ENCODE results near the gene ETV1. TPM values are rescaled to one million over a fixed set of nuclear protein-coding genes. Genes with fewer than 3 reads are reported as not detected.

The ETV1 gene
- total and polyA plus RNA-seq, 4 donors, result 1.2 to 4.3 (median 3.6) TPM

DNA sequence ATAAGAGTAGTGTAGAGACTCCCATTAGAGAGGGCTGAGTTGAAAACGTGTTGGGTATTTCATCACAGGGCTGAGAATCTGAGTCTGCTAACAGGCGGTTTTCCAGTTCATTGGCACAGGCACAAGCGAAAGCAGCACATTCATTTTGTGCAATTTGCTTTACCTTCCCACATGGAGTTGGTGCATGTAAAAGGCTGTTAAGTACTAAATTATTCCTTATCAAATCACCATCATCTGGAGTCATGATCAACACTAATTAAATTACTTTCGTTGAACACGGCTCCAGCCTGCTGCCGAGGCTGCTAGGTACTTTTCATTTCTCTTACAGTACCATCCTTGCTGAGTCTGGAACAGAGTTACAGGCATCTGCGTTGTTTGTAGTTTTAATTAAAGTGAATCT is 43.8 kb downstream of the ETV1 start:
- Histone ChIP-seq H3K4me1 (ENCODE audit: control insufficient read depth in 4 of 4, insufficient read depth in 4 of 4, low read length in 3 of 4) (peaks cover 0 to 4% (median 0%) of the 10 kb centered on the region in 4 donors), H3K4me3 (ENCODE audit: low read depth in 1 of 3, low read length in 3 of 3) (no peak overlapping the region), H3K36me3 (ENCODE audit: control insufficient read depth in 4 of 4, insufficient read depth in 3 of 4, low read depth in 1 of 4, low read length in 3 of 4) (no peaks in the 10 kb centered on the region), H3K9ac (ENCODE audit: low read depth in 1 of 2, low read length in 2 of 2) (no peak overlapping the region), H3K27ac (ENCODE audit: low read depth in 1 of 2, low read length in 2 of 2) (no peak overlapping the region), H3K27me3 (ENCODE audit: control insufficient read depth in 4 of 4, insufficient read depth in 4 of 4, low read length in 3 of 4) (no peaks in the 10 kb centered on the region), H3K9me3 (ENCODE audit: control insufficient read depth in 4 of 4, low read length in 3 of 4) (no peaks in the 10 kb centered on the region)
- TF ChIP-seq GABPA (IDR thresholded peaks at IDR 0.05 in 1 of 2, conservative IDR thresholded peaks at IDR 0.05 in 1 of 2), result no peak
- no peak for TF ChIP-seq TAF1 (conservative IDR thresholded peaks at IDR 0.05)
- no peak for TF ChIP-seq RXRA (IDR thresholded peaks at IDR 0.05)
- no peak for TF ChIP-seq SP1 (IDR thresholded peaks at IDR 0.05)
- no peak for TF ChIP-seq FOXA2 (IDR thresholded peaks at IDR 0.05)
- TF ChIP-seq, protein P1, sequence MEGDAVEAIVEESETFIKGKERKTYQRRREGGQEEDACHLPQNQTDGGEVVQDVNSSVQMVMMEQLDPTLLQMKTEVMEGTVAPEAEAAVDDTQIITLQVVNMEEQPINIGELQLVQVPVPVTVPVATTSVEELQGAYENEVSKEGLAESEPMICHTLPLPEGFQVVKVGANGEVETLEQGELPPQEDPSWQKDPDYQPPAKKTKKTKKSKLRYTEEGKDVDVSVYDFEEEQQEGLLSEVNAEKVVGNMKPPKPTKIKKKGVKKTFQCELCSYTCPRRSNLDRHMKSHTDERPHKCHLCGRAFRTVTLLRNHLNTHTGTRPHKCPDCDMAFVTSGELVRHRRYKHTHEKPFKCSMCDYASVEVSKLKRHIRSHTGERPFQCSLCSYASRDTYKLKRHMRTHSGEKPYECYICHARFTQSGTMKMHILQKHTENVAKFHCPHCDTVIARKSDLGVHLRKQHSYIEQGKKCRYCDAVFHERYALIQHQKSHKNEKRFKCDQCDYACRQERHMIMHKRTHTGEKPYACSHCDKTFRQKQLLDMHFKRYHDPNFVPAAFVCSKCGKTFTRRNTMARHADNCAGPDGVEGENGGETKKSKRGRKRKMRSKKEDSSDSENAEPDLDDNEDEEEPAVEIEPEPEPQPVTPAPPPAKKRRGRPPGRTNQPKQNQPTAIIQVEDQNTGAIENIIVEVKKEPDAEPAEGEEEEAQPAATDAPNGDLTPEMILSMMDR (IDR thresholded peaks at IDR 0.05; ENCODE audit: low read depth, low read length, missing input control), result no peak
- TF ChIP-seq, protein P2, sequence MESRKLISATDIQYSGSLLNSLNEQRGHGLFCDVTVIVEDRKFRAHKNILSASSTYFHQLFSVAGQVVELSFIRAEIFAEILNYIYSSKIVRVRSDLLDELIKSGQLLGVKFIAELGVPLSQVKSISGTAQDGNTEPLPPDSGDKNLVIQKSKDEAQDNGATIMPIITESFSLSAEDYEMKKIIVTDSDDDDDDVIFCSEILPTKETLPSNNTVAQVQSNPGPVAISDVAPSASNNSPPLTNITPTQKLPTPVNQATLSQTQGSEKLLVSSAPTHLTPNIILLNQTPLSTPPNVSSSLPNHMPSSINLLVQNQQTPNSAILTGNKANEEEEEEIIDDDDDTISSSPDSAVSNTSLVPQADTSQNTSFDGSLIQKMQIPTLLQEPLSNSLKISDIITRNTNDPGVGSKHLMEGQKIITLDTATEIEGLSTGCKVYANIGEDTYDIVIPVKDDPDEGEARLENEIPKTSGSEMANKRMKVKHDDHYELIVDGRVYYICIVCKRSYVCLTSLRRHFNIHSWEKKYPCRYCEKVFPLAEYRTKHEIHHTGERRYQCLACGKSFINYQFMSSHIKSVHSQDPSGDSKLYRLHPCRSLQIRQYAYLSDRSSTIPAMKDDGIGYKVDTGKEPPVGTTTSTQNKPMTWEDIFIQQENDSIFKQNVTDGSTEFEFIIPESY (IDR thresholded peaks at IDR 0.05), result no peak
- TF ChIP-seq, protein P3, sequence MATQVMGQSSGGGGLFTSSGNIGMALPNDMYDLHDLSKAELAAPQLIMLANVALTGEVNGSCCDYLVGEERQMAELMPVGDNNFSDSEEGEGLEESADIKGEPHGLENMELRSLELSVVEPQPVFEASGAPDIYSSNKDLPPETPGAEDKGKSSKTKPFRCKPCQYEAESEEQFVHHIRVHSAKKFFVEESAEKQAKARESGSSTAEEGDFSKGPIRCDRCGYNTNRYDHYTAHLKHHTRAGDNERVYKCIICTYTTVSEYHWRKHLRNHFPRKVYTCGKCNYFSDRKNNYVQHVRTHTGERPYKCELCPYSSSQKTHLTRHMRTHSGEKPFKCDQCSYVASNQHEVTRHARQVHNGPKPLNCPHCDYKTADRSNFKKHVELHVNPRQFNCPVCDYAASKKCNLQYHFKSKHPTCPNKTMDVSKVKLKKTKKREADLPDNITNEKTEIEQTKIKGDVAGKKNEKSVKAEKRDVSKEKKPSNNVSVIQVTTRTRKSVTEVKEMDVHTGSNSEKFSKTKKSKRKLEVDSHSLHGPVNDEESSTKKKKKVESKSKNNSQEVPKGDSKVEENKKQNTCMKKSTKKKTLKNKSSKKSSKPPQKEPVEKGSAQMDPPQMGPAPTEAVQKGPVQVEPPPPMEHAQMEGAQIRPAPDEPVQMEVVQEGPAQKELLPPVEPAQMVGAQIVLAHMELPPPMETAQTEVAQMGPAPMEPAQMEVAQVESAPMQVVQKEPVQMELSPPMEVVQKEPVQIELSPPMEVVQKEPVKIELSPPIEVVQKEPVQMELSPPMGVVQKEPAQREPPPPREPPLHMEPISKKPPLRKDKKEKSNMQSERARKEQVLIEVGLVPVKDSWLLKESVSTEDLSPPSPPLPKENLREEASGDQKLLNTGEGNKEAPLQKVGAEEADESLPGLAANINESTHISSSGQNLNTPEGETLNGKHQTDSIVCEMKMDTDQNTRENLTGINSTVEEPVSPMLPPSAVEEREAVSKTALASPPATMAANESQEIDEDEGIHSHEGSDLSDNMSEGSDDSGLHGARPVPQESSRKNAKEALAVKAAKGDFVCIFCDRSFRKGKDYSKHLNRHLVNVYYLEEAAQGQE (IDR thresholded peaks at IDR 0.05), result no peak
- TF ChIP-seq NR2F2 (IDR thresholded peaks at IDR 0.05), result no peak
- TF ChIP-seq, protein P4, sequence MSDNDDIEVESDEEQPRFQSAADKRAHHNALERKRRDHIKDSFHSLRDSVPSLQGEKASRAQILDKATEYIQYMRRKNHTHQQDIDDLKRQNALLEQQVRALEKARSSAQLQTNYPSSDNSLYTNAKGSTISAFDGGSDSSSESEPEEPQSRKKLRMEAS (IDR thresholded peaks at IDR 0.05), result no peak
- TF ChIP-seq, protein P5, sequence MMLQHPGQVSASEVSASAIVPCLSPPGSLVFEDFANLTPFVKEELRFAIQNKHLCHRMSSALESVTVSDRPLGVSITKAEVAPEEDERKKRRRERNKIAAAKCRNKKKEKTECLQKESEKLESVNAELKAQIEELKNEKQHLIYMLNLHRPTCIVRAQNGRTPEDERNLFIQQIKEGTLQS (IDR thresholded peaks at IDR 0.05), result no peak
- no peak for TF ChIP-seq YY1 (IDR thresholded peaks at IDR 0.05)
- no peak for TF ChIP-seq JUND (IDR thresholded peaks at IDR 0.05)
- no peak for TF ChIP-seq EGR1 (IDR thresholded peaks at IDR 0.05; ENCODE audit: low read depth in 2 of 2)
- TF ChIP-seq FOXA1 (IDR thresholded peaks at IDR 0.05), result no peak
- no peak for TF ChIP-seq RAD21 (IDR thresholded peaks at IDR 0.05)
- no peak for TF ChIP-seq HNF4G (IDR thresholded peaks at IDR 0.05)
- no peak for TF ChIP-seq HNF4A (conservative IDR thresholded peaks at IDR 0.05)
- WGBS, result 89% methylated on average over 7 of the region's 7 CpGs
- no peak for DNase-seq (ENCODE audit: low spot score)

Measured in liver (tissue), 9 donors.